Measurements from ENCODE around the gene NFKB2. TPM values are rescaled to one million over a fixed set of nuclear protein-coding genes. Genes with fewer than 3 reads are reported as not detected.
A peak's percentile ranks its signal among the peaks of the same experiment; 100 is the strongest.

NFKB2 gene
- total RNA-seq, 1 donor from 2014 or later: 6.8 TPM

DNA sequence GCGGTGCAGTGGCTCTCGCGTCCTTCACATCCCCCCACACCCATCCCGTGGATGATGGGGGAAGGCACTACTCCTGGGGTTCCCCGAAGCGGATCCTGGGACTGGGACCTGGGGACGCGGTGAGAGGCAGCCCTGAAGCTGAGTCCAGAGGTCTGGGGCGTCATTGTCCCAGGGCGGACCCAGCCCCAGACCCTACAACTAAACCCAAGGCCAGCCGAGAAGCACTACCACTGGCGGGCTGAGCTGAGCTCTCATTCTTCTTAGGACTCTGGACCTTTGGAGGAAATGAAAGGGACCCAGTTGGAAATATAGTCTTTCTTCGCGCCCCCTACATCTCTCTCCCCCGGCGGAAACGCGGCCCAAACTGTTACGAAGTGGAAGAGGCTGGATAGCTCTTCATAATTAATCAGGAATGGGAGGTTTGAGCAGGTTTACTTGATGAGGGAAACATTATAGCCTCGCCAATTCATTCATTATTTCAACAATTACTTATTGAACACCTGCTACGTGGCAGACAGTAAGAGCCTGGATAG lies 24.7 kb downstream of the NFKB2 start:
- no peak for FAIRE-seq
- no peak for TF ChIP-seq CTCF (IDR thresholded peaks at IDR 0.05; ENCODE audit: insufficient read depth, low read length, severe bottlenecking)
- DNase-seq (ENCODE audit: low read depth): no peak
- Histone ChIP-seq H3K36me3 (ENCODE audit: control insufficient read depth, insufficient read depth, low read length) (peaks cover 9% of the 10 kb centered on the region), H3K4me3 (ENCODE audit: low read depth, low read length) (peak overlapping the region; percentile 89), H3K27me3 (ENCODE audit: control insufficient read depth, insufficient read depth, low read length) (peaks cover 2% of the 10 kb centered on the region)

- TF ChIP-seq CTCF (IDR thresholded peaks at IDR 0.05; ENCODE audit: insufficient read depth, low read length, severe bottlenecking): no peak
- Histone ChIP-seq H3K27me3 (ENCODE audit: control insufficient read depth, insufficient read depth, low read length) (peaks cover 2% of the 10 kb centered on the region), H3K36me3 (ENCODE audit: control insufficient read depth, insufficient read depth, low read length) (peaks cover 9% of the 10 kb centered on the region), H3K4me3 (ENCODE audit: low read depth, low read length) (peak within 1 kb of the TSS; percentile 89)
- DNase-seq (ENCODE audit: low read depth): peak; percentile 87
- no peak for FAIRE-seq
Observed at GRCh38 chr10:102420714-102421506, 25.4 kb downstream of the NFKB2 start, which contains the start of gene FBXL15. Gene FBXL15 (plus strand): TSS chr10:102420836. CDS start chr10:102421130, 294 bp downstream.

DNA sequence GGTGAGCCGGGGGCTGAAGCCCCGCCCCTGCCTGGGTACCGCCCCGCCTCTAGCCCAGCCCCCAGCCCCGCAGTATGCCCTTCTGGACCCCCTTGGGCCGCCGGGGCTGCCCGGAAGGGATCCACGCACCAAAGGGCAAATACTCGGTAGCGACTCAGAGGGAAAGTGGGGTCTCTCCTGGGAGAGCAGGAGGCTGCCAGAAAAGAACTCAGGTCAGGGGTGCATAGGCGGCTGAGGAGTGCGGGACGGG lies 25.9 kb downstream of the NFKB2 start:
- FAIRE-seq: no peak
- no peak for TF ChIP-seq CTCF (IDR thresholded peaks at IDR 0.05; ENCODE audit: insufficient read depth, low read length, severe bottlenecking)

DNA sequence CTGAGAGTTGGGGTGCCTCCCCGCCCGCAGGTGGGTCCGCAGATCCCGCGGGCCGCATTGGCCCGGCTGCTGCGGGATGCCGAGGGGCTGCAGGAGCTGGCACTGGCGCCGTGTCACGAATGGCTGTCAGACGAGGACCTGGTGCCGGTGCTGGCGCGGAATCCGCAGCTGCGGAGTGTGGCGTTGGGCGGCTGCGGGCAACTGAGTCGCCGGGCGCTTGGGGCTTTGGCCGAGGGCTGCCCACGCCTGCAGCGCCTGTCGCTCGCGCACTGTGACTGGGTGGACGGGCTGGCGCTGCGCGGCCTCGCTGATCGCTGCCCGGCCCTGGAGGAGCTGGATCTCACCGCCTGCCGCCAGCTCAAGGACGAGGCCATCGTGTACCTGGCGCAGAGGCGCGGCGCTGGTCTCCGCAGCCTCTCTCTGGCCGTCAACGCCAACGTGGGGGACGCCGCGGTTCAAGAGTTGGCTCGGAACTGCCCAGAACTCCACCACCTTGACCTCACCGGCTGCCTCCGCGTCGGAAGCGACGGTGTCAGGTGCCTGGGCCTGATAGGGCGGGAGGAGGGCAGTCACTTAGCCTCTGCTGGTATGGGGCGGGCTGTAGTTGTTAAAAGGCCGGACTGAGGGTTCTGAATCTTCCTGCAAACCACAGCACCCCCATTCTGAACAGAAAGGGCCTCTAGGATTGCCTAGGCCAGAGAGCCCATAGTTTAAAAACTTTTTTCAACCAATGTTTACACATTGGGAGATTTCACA lies 26.4 kb downstream of the NFKB2 start:
- Histone ChIP-seq H3K4me3 (ENCODE audit: low read depth, low read length) (peak overlapping the region; percentile 89), H3K36me3 (ENCODE audit: control insufficient read depth, insufficient read depth, low read length) (peaks cover 9% of the 10 kb centered on the region), H3K27me3 (ENCODE audit: control insufficient read depth, insufficient read depth, low read length) (peaks cover 2% of the 10 kb centered on the region)
- no peak for TF ChIP-seq CTCF (IDR thresholded peaks at IDR 0.05; ENCODE audit: insufficient read depth, low read length, severe bottlenecking)
- no peak for FAIRE-seq
- peak; percentile 23 for DNase-seq (ENCODE audit: low read depth)

More for the DNA sequence above, 25.9 kb downstream of the NFKB2 start:
- no peak for DNase-seq (ENCODE audit: low read depth)
- H3K4me3 ChIP-seq (ENCODE audit: low read depth, low read length): peak overlapping the region; percentile 89
- peaks cover 2% of the 10 kb centered on the region for H3K27me3 ChIP-seq (ENCODE audit: control insufficient read depth, insufficient read depth, low read length)
- peaks cover 9% of the 10 kb centered on the region for H3K36me3 ChIP-seq (ENCODE audit: control insufficient read depth, insufficient read depth, low read length)

- H3K36me3 ChIP-seq (ENCODE audit: control insufficient read depth, insufficient read depth, low read length): peaks cover 9% of the 10 kb centered on the region
- TF ChIP-seq CTCF (IDR thresholded peaks at IDR 0.05; ENCODE audit: insufficient read depth, low read length, severe bottlenecking): peak; percentile 90
Observed at GRCh38 chr10:102422545-102423129, 27.1 kb downstream of the NFKB2 start.

More at GRCh38 chr10:102422545-102423129, 27.1 kb downstream of the NFKB2 start:
- FAIRE-seq (no peak), DNase-seq (ENCODE audit: low read depth) (peak; percentile 61)
- Histone ChIP-seq H3K4me3 (ENCODE audit: low read depth, low read length) (peak overlapping the region; percentile 89), H3K27me3 (ENCODE audit: control insufficient read depth, insufficient read depth, low read length) (peaks cover 2% of the 10 kb centered on the region)

Data from bronchial epithelial cell (primary cell).